Upper lobe of left lung (tissue), 4 donors: Measurements from ENCODE around the gene ATP11A.

Experiments
- EP300 ChIP-seq, 4 donors: sonication (generic); formaldehyde crosslinking; IDR thresholded peaks; one replicate each; pipeline ENCODE4 v1.5.1; 2017; ENCODE audit warnings: antibody characterized with exemption in 4 of 4, control low read depth in 2 of 4
- POLR2A ChIP-seq, 4 donors: fragments of 450-650 bp; IDR thresholded peaks; one replicate each; pipeline ENCODE4 v1.5.1; 2016 to 2017; ENCODE audit warnings: antibody characterized with exemption in 4 of 4, mild to moderate bottlenecking in 2 of 4
- POLR2AphosphoS5 ChIP-seq, 2 donors: sonication (generic); formaldehyde crosslinking; IDR thresholded peaks; one replicate each; pipeline ENCODE4 v1.5.1; 2017; ENCODE audit warnings: antibody characterized with exemption in 2 of 2
- TF ChIP-seq, protein P1 (sequence below), 6 experiments: fragments of 450-650 bp in 4 of 6; fragments of 200-600 bp in 2 of 6; sonication (generic) in 2 of 6; IDR thresholded peaks; one replicate each; pipeline ENCODE4 v1.5.1; 2016 to 2019; ENCODE audit warnings: antibody characterized with exemption in 6 of 6

DNA sequence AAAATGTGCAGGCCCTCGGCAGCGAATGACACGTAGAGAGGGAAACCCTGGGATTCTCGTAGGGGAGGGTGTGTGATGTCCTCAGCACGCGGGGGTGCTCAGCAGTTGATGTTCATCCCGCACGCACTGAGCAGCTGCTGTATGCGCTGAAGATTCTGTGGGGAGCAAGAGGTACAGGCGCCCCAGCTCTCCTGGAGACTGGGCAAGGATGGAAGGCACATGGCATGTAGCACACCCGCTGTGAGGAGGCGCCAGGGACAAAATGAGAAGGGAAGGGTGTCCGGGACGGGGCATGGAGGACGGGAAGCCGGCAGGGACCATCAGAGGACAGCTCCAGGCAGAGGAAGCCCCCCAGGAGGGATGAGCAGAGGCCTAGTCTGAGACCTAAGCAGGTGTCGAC lies 15.4 kb downstream of the ATP11A start:
- TF ChIP-seq, protein P1, sequence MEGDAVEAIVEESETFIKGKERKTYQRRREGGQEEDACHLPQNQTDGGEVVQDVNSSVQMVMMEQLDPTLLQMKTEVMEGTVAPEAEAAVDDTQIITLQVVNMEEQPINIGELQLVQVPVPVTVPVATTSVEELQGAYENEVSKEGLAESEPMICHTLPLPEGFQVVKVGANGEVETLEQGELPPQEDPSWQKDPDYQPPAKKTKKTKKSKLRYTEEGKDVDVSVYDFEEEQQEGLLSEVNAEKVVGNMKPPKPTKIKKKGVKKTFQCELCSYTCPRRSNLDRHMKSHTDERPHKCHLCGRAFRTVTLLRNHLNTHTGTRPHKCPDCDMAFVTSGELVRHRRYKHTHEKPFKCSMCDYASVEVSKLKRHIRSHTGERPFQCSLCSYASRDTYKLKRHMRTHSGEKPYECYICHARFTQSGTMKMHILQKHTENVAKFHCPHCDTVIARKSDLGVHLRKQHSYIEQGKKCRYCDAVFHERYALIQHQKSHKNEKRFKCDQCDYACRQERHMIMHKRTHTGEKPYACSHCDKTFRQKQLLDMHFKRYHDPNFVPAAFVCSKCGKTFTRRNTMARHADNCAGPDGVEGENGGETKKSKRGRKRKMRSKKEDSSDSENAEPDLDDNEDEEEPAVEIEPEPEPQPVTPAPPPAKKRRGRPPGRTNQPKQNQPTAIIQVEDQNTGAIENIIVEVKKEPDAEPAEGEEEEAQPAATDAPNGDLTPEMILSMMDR (IDR thresholded peaks at IDR 0.05), result no peak
- no peak for TF ChIP-seq POLR2A (IDR thresholded peaks at IDR 0.05)
- TF ChIP-seq POLR2AphosphoS5 (IDR thresholded peaks at IDR 0.05), result no peak
- TF ChIP-seq EP300 (IDR thresholded peaks at IDR 0.05), result no peak
